HL-60/S4 treated with retinoic acid at 250 ng/mL for 4 days and 3 days (cell line): ENCODE measurements around the gene YIPF2.
"Not testable (repeated sequence)": the region's sequence is repeated elsewhere in the genome, so short reads cannot be mapped to it uniquely, and the experiment has no call there.

Experiments
- in situ Hi-C: fragments of 300-500 bp; cut with MboI; formaldehyde crosslinking; loops from 2 replicates; pipeline ENCODE4 v1.7.0; 2022; ENCODE audit warnings: low sequenced_read_pairs

Gene YIPF2

GRCh38 chr19:10928563-10929401, at the start of gene YIPF2, which contains the start of gene TIMM29:
Gene YIPF2 (minus strand): TSS chr19:10928639. CDS start chr19:10928410, 229 bp downstream.
Gene TIMM29 (plus strand): TSS chr19:10928811. CDS start chr19:10928823, 12 bp downstream.
- in situ Hi-C loops, result no loop called here

- in situ Hi-C loops, result no loop called here
Observed at GRCh38 chr19:10977742-10978092, 49.3 kb upstream of the YIPF2 start.

- in situ Hi-C loops, result no loop called here
Observed at GRCh38 chr19:10976131-10976892, 47.9 kb upstream of the YIPF2 start.

- in situ Hi-C loops, result no loop called here
Observed at GRCh38 chr19:10975374-10976130, 47.1 kb upstream of the YIPF2 start.

GRCh38 chr19:10971107-10971726, 42.8 kb upstream of the YIPF2 start:
- in situ Hi-C loops, result no loop called here

GRCh38 chr19:10968527-10969135, 40.2 kb upstream of the YIPF2 start:
- in situ Hi-C loops, result no loop called here

GRCh38 chr19:10966809-10967208, 38.4 kb upstream of the YIPF2 start:
- in situ Hi-C loops, result no loop called here

GRCh38 chr19:10965398-10965797, 37.0 kb upstream of the YIPF2 start:
- in situ Hi-C loops, result no loop called here

GRCh38 chr19:10964903-10965302, 36.5 kb upstream of the YIPF2 start:
- in situ Hi-C loops, result no loop called here

GRCh38 chr19:10963865-10964264, 35.4 kb upstream of the YIPF2 start:
- in situ Hi-C loops, result no loop called here

- in situ Hi-C loops, result no loop called here
Observed at GRCh38 chr19:10962863-10963262, 34.4 kb upstream of the YIPF2 start.

- in situ Hi-C loops, result no loop called here
Observed at GRCh38 chr19:10961073-10961860, 32.8 kb upstream of the YIPF2 start.

- in situ Hi-C loops, result no loop called here
Observed at GRCh38 chr19:10960314-10961072, 32.1 kb upstream of the YIPF2 start, which contains the start of gene SMARCA4. Gene SMARCA4 (plus strand): TSS chr19:10961030. CDS start chr19:10984152, 23,122 bp downstream.

- in situ Hi-C loops, result not testable (repeated sequence)
Observed at GRCh38 chr19:10959277-10959968, 31.0 kb upstream of the YIPF2 start.

- in situ Hi-C loops, result no loop called here
Observed at GRCh38 chr19:10952809-10953208, 24.4 kb upstream of the YIPF2 start.

- in situ Hi-C loops, result no loop called here
Observed at GRCh38 chr19:10946958-10947657, 18.7 kb upstream of the YIPF2 start.

- in situ Hi-C loops, result no loop called here
Observed at GRCh38 chr19:10945264-10945663, 16.8 kb upstream of the YIPF2 start.

- in situ Hi-C loops, result not testable (repeated sequence)
Observed at GRCh38 chr19:10943412-10943811, 15.0 kb upstream of the YIPF2 start.
